OCI-LY3 (cell line): ENCODE data around the gene LRCH1.

ENCODE experiments used
- H2AFZ ChIP-seq: fragments of 200-600, 300-600 bp; shearing (Covaris generic); 2 replicates; pipeline ENCODE4 v1.6.0; 2014; ENCODE audit warnings: antibody characterized with exemption, low read depth, low read length
- H3K27ac ChIP-seq: fragments of 200-600, 300-600 bp; sonication (generic); 2 replicates; pipeline ENCODE4 v1.5.1; 2014; ENCODE audit warnings: mild to moderate bottlenecking, low read length, moderate library complexity, mixed read lengths
- H3K27me3 ChIP-seq: fragments of 200-600, 300-600 bp; sonication (generic); 2 replicates; pipeline ENCODE4 v1.6.1; 2014; ENCODE audit warnings: low read depth, low read length, mixed read lengths
- H3K36me3 ChIP-seq: fragments of 200-600, 300-600 bp; sonication (generic); replicated peaks from 2 replicates; pipeline ENCODE3; 2014; ENCODE audit warnings: low read depth, low read length, mixed read lengths
- H3K4me1 ChIP-seq: fragments of 300-600, 200-600 bp; sonication (generic); 2 replicates; pipeline ENCODE4 v1.6.1; 2014; ENCODE audit warnings: low read length, mixed read lengths
- H3K4me2 ChIP-seq: fragments of 200-600, 300-600 bp; sonication (generic); 2 replicates; pipeline ENCODE4 v1.6.1; 2014; ENCODE audit warnings: low read length, mixed read lengths
- H3K4me3 ChIP-seq: fragments of 300-600, 200-600 bp; sonication (generic); 2 replicates; pipeline ENCODE4 v1.5.1; 2014; ENCODE audit warnings: antibody characterized with exemption, mild to moderate bottlenecking, low read length, moderate library complexity
- H3K79me2 ChIP-seq: fragments of 300-600, 200-600 bp; shearing (Covaris generic); 2 replicates; pipeline ENCODE4 v1.6.1; 2014; ENCODE audit warnings: mild to moderate bottlenecking, low read length, mixed read lengths
- H3K9ac ChIP-seq: fragments of 300-600, 200-600 bp; shearing (Covaris generic); 2 replicates; pipeline ENCODE4 v1.6.0; 2014; ENCODE audit warnings: mild to moderate bottlenecking, low read length, moderate library complexity
- H3K9me3 ChIP-seq: fragments of 200-600, 300-600 bp; shearing (Covaris generic); 2 replicates; pipeline ENCODE4 v1.6.1; 2014; ENCODE audit warnings: low read length, mixed read lengths; ENCODE audit not compliant: insufficient read depth
- H4K20me1 ChIP-seq: fragments of 200-600, 300-600 bp; sonication (generic); 2 replicates; pipeline ENCODE4 v1.6.1; 2016; ENCODE audit warnings: low read length, mixed read lengths; ENCODE audit not compliant: insufficient read depth
- CTCF ChIP-seq: fragments of 200-600, 300-600 bp; sonication (generic); IDR thresholded peaks from 2 replicates; pipeline ENCODE4 v1.5.1; 2014; ENCODE audit warnings: antibody characterized with exemption, low read length, low read depth
- EZH2phosphoT487 ChIP-seq: fragments of 200-600 bp; shearing (Covaris generic); IDR thresholded peaks from 2 replicates; pipeline ENCODE4 v1.6.1; 2018; ENCODE audit warnings: antibody characterized with exemption, mixed run types, low read depth

Gene LRCH1

GRCh38 chr13:46535825-46536224, 17.1 kb upstream of the LRCH1 start:
- H3K4me2 ChIP-seq = no peak overlapping the region
- no peaks in the 10 kb centered on the region for H3K9me3 ChIP-seq
- no peaks in the 10 kb centered on the region for H3K36me3 ChIP-seq
- TF ChIP-seq EZH2phosphoT487 (no peak), CTCF (no peak)
- H3K79me2 ChIP-seq = no peaks in the 10 kb centered on the region
- H3K4me3 ChIP-seq = no peak overlapping the region
- H3K9ac ChIP-seq = no peak overlapping the region
- no peaks in the 10 kb centered on the region for H4K20me1 ChIP-seq
- H3K4me1 ChIP-seq = peaks cover 17% of the 10 kb centered on the region
- H3K27ac ChIP-seq = no peak overlapping the region
- H3K27me3 ChIP-seq = no peaks in the 10 kb centered on the region
- no peak overlapping the region for H2AFZ ChIP-seq

GRCh38 chr13:46536341-46536740, 16.6 kb upstream of the LRCH1 start:
- no peak overlapping the region for H3K9ac ChIP-seq
- no peaks in the 10 kb centered on the region for H3K27me3 ChIP-seq
- TF ChIP-seq CTCF (no peak), EZH2phosphoT487 (no peak)
- H2AFZ ChIP-seq = no peak overlapping the region
- no peak overlapping the region for H3K4me2 ChIP-seq
- no peak overlapping the region for H3K4me3 ChIP-seq
- no peaks in the 10 kb centered on the region for H4K20me1 ChIP-seq
- H3K9me3 ChIP-seq = no peaks in the 10 kb centered on the region
- no peaks in the 10 kb centered on the region for H3K79me2 ChIP-seq
- H3K4me1 ChIP-seq = peaks cover 15% of the 10 kb centered on the region
- H3K27ac ChIP-seq = no peak overlapping the region
- no peaks in the 10 kb centered on the region for H3K36me3 ChIP-seq

- Histone ChIP-seq H3K36me3 (no peaks in the 10 kb centered on the region), H3K27me3 (no peaks in the 10 kb centered on the region), H3K79me2 (no peaks in the 10 kb centered on the region), H3K4me2 (no peak overlapping the region), H4K20me1 (no peaks in the 10 kb centered on the region), H3K4me3 (no peak overlapping the region), H3K27ac (no peak overlapping the region), H2AFZ (no peak overlapping the region), H3K9me3 (no peaks in the 10 kb centered on the region), H3K9ac (no peak overlapping the region), H3K4me1 (peaks cover 37% of the 10 kb centered on the region)
- no peak for TF ChIP-seq EZH2phosphoT487
- no peak for TF ChIP-seq CTCF
Measured at GRCh38 chr13:46539231-46539630, 13.7 kb upstream of the LRCH1 start.

- Histone ChIP-seq H3K27ac (no peak overlapping the region), H2AFZ (no peak overlapping the region), H4K20me1 (no peaks in the 10 kb centered on the region), H3K4me1 (peaks cover 48% of the 10 kb centered on the region), H3K4me2 (no peak overlapping the region), H3K9ac (no peak overlapping the region), H3K27me3 (no peaks in the 10 kb centered on the region), H3K36me3 (no peaks in the 10 kb centered on the region), H3K79me2 (no peaks in the 10 kb centered on the region), H3K9me3 (no peaks in the 10 kb centered on the region), H3K4me3 (no peak overlapping the region)
- no peak for TF ChIP-seq CTCF
- no peak for TF ChIP-seq EZH2phosphoT487
Measured at GRCh38 chr13:46541210-46541609, 11.8 kb upstream of the LRCH1 start.
